ENCODE data around the gene SLC34A3.

Gene SLC34A3

DNA sequence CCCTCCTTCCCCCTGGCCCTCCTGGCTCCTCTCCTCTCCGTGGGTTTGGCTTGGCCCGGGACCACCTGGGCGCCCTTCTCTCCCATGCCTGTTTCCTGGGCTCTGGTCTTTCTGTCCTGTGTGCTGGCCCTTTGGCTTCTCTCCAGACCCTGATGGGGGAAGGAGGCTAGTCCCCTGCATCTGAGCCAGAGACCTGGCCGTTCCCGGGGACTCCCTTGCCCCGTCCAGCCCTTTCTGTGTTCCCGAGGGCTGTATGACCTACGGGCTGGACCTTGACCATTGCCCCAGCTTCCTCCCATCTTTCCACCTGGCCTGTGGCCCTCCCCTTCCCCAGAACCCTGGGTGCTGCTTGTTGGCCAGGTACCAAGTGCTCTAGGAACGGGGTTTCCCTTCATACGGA, 32.8 kb downstream of the SLC34A3 start:
- DNase-seq = no peak

- no peak for DNase-seq
Measured at GRCh38 chr9:137264067-137264466, 33.4 kb downstream of the SLC34A3 start.

- DNase-seq = no peak
Measured at GRCh38 chr9:137265496-137266161, 34.9 kb downstream of the SLC34A3 start.

GRCh38 chr9:137266162-137266527, 35.4 kb downstream of the SLC34A3 start:
- DNase-seq = no peak

DNA sequence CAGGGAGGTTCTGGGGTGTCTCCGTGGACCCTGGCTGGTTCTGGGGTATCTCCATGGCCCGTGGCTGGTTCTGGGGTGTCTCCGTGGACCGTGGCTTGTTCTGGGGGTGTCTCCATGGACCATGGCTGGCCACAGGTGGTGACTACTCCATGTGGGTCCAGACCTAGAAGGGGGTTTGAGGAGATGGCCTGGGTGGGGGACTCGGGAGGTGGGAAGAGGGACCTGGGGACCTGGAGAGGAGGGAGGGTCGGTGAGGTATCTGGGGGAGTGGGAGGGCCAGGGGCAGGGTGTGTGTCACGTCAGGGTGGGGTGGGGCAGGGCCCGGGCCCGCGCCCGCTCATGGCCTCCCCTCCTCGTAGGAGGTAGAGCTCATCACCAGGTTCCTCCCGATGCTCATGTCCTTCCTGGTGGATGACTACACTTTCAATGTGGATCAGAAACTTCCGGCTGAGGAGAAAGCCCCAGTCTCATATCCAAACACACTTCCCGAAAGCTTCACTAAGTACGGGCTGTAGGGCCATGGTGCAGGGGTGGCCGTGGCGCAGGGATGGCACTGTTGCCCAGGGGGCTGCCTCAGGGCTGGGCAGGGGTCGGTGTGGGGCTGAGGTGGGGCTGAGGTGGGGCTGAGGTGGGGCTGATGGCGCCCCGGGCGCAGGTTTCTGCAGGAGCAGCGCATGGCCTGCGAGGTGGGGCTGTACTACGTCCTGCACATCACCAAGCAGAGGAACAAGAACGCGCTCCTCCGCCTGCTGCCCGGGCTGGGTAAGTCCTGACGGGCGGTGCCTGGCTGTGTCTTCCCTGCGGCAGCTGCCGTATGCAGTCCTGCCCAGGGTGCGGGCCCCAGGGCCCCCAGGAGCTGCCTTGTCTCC, 36.1 kb downstream of the SLC34A3 start:
- no peak for DNase-seq

- DNase-seq = no peak
Measured at GRCh38 chr9:137267933-137268355, 37.2 kb downstream of the SLC34A3 start.

- DNase-seq = peak; percentile 23
Measured at GRCh38 chr9:137268538-137269201, 38.0 kb downstream of the SLC34A3 start.

DNA sequence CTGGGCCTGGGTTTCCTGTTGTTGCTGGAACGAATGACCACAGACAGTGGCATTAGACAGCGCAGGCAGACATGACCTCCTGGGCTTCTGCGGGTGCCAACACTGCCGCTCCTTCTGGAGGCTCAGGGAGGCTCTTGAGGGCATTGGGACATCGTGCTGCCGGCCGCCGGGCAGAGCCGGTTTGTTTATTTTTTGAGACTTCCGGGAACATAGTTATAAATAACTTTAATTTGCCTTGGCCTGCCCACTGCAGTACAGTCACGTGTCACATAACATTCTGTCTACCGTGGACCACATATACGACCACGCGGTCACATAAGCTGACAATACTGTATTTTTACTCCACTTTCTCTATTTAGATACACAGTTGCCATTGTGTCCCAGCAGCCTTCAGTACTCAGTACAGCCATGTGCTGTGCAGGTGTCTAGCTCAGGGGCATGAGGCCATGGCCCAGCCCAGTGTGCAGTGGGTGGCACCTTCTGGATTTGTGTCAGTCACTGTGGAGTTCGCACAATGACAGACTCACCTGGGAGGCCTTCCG, 38.6 kb downstream of the SLC34A3 start:
- DNase-seq = no peak

DNA sequence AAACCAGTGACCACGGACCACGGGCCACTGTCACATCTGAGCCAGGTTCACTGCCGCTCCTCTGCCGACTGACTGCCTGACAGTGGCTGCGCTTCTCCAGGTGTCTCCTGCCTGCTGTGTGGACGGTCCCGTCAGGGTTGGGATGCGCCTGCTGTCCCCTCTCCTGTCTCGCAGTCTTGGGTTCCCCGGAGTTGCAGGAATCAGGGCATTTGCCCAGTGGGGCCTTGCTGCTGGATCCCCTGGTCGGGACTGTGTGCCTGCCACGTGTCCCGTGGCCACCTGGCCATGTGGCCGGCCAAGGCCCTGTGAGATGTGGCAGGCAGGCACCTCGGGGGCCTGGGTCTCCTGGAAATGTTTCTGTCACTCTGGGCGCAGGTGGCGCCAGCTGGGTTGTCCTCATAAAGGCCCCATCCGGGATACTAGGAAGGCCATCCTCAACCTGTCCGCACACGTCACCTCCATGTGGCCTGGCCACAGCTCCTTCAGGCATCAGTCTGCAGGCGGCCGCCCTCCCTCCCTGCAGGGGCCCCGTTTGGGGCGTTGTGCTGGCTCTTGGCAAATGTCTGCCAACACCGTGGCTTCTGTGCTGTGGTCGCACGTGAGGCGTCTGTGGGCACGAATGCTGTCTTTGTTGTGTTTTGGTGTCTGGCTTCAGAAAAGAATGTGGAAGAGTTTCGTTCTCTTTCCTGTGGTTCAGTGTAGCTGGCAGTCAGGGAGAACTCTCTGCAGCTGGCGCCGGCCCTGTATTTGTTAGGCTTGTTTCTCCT, 40.4 kb downstream of the SLC34A3 start:
- no peak for DNase-seq

GRCh38 chr9:137271696-137272076, 41.0 kb downstream of the SLC34A3 start:
- no peak for DNase-seq

DNA sequence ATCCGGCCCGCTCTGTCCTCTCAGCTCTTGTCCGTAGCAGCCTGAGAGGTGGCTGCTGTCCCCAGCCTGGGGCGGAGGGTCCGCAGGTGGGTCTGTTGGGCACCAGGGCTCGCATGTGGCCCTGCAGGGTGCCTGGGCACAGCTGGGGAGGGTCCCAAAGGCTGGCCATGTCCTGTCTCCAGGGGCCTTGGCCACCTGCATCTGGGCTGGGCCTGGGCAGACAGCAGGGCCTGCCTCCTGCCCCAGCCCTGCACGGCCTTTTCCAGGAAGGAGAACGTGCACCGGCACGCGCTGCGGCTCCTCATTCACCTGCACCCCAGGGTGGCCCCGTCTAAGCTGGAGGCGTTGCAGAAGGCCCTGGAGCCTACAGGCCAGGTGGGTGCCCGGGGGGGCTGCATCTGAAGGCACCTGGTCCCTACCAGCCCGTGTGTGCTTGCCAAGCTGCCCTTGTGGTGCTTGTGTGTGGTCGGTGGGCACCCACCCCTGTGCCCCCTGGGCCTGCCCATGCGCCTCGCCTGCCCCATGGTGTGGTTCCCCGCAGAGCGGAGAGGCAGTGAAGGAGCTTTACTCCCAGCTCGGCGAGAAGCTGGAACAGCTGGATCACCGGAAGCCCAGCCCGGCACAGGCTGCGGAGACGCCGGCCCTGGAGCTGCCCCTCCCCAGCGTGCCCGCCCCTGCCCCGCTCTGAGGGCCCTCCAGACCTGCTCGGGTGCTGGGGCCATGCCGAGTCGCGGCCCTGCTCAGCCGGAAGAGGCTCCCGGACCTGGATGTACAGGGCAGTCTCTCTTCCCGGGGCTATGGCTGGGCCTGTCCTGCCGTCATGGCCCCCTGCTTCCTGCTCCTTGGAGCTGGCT, 41.8 kb downstream of the SLC34A3 start:
- no peak for DNase-seq

DNA sequence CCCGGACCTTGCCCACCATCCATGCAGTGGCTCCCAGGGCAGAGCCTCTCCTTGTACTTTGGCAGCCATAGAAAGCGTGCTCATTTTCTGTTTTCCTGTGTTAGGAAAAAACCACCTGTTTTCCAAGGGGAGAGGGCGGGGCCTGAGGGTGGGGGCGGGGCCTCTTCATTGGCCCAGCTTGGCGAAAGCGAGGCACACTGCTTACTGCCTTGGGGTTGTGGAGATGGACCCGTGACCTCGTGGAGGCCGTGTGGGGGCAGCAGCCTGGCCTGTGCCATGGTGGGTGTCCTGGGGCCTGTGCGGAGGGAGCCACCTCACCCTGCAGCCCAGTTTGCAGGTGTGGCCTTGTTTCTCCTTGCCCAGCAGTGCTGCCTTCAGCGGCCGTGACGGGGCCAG, 42.4 kb downstream of the SLC34A3 start:
- DNase-seq = no peak

GRCh38 chr9:137273611-137274320, 43.1 kb downstream of the SLC34A3 start:
- no peak for DNase-seq

- no peak for DNase-seq
Measured at GRCh38 chr9:137275203-137275587, 44.5 kb downstream of the SLC34A3 start.

DNA sequence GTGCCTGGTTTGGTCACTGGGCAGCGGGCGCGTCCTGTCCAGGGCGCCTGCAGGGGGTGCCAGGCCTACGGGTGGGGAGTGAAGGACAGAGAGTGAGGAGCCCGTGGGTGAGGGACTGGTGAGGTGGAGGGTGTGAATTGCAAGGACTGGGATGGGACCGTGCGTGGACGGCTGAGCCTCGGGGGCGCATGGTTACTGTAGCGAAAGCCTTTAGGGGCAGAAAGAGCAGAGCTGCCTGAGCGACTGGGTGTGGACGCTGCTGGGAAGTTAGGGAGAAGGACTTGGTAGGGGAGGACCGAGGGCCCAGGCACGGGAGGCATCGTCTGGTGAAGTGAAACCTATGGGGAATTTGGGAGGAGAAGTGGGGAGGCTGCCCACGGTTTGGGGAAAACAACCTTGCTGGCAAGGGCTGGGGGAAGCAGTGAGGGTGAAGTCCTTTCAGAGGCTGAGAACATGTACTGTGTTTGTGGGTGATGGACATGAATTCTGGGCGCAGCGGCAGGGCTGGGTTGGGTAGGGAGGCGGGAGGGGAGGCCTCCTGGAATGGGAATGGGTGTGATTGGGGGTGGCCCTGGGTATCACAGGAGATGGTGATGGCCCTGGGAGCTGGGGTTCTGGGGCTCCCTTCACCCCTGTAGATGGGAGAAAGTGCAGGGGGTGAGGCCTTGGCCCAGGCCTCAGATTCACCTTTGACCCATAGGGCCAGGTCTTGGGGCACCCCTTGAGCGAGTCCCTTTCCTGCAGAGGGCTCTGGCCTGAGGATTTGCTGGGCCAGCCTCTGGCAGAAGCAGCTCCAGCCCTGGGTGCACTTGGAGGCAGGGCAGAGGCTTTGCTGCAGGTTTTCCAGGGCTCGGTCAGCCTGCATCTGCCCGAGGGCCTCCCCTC, 45.1 kb downstream of the SLC34A3 start:
- peak; percentile 61 for DNase-seq

DNA sequence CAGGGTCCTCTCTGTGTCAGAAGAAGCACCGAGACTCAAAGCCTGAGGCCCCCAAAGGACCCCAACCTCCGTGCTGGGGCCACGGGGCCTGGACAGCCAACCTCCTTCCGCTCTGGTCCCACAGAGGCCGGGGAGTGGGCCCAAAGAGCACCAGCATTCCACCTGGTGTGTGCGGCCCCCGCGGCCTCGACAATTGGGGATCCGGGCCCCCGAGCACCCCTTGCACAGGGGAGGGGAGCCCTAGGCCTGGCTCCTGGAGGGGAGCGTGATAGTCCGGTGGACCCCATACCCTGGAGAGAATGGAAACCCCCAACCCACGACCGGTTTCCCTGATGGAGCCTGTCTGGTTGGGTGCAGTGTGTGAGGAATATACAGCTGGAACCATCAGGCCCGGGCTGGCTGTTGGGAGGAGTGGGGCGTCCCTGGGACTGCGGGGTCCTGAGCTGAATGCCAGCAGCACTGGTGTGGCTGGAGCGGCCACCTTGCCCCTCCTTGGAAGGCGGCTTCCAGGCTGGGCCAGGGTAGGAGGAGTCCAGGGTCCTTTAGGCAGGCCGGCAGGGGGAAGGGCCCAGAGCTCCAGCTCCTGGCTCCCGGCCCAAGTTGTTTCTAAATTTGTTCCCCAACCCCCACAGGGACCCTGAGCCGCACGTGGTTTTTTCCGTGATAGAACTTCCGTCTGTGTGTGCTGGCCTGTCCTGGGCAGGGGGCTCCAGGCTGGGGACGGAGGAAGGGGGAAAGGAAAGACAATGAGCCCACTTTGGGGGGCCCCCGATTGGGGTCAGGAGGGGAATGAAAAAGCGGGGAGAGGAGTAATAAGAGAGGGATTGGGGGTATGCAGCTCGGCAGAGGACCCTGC, 46.0 kb downstream of the SLC34A3 start:
- peak; percentile 23 for DNase-seq

DNA sequence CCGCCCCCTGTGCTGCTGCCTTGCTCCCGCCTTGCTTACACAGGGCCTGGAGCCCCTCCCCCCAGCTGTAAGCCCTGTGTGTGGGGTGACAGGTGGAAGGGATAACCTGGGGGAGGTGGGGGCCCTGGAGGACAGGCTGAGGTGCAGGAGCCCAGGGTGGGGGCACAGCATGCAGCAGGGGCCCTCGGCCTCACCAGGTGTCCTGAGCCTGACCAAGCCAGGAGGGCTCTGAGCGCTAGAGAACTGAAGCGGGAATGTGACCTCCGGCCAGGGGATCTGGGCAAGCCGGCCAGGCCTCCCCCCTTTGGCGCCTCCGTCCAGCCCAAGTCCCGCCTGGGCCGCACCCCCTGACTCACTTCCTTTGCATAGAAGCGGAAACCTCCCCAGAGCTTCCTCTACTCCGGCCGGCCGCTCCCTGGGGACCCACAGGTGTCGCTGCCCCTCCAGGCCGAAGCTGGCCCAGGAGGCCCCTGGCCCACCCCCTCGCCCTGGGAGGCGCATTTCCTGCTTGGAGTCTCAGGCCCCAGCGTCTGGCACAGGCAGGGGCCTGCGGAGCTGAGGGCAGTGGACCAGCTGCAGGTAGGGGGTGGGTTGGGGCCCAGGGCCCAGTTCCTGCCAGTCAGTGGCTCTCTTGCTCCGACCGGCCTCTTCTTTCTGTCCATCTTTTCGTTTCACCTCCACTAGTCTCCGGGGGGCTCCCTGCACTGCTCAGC, 46.8 kb downstream of the SLC34A3 start, which contains the start of gene TOR4A:
TSS of gene TOR4A (plus strand) at position 398 of the 713 bp plus-strand sequence. CDS start 964 bp downstream, outside the sequence.
- DNase-seq = peak; percentile 87

- DNase-seq = peak; percentile 60
Measured at GRCh38 chr9:137278061-137278701, 47.5 kb downstream of the SLC34A3 start.

All from suppressor macrophage treated with lipopolysaccharide for 4 hours (primary cell).